WTC11 (cell line): ENCODE results near the gene MYBPHL. TPM values are rescaled to one million over a fixed set of nuclear protein-coding genes. Genes with fewer than 3 reads are reported as not detected.

Source experiments
- ATAC-seq: fragments of 200-7000 bp; cut with Tn5 transposase; 2 replicates; pipeline ENCODE4 v1.10.0; 2021; ENCODE audit warnings: mild to moderate bottlenecking, moderate library complexity
- CTCF ChIA-PET: fragments of 300-600 bp; sonication (Branson Sonifier 250); formaldehyde crosslinking; loops from one replicate; lab custom pipeline; 2021; ENCODE audit warnings: antibody characterized with exemption; lab: Charles Lee
- POLR2A ChIA-PET: fragments of 350-600 bp; sonication (Branson Sonifier 250); formaldehyde crosslinking; loops from one replicate; lab custom pipeline; 2021; ENCODE audit warnings: antibody characterized with exemption; lab: Charles Lee
- DNase-seq: peaks from one replicate; pipeline ENCODE4 v3.0.0; 2021; ENCODE audit warnings: low spot score
- H3K27ac Mint-ChIP-seq: 2 replicates; pipeline ENCODE4 v1.8.0; 2021; ENCODE audit warnings: mixed read lengths
- H3K27me3 Mint-ChIP-seq: 2 replicates; pipeline ENCODE4 v1.8.0; 2021; ENCODE audit warnings: low read depth, mild to moderate bottlenecking, moderate library complexity, mixed read lengths
- H3K36me3 Mint-ChIP-seq: 2 replicates; pipeline ENCODE4 v1.8.0; 2021; ENCODE audit warnings: mixed read lengths
- H3K4me1 Mint-ChIP-seq: 2 replicates; pipeline ENCODE4 v1.8.0; 2022; ENCODE audit warnings: mixed read lengths
- H3K4me3 Mint-ChIP-seq: 2 replicates; pipeline ENCODE4 v1.8.0; 2021; ENCODE audit warnings: mild to moderate bottlenecking, moderate library complexity, mixed read lengths
- H3K9me3 Mint-ChIP-seq: 2 replicates; pipeline ENCODE4 v1.8.0; 2021; ENCODE audit warnings: mixed read lengths
- CBFB ChIP-seq: sonication (generic); formaldehyde crosslinking; IDR thresholded peaks from 2 replicates; pipeline ENCODE4 v1.8.1; 2022; ENCODE audit warnings: mild to moderate bottlenecking, low read depth, missing genetic modification reagents
- FOXK1 ChIP-seq: sonication (generic); formaldehyde crosslinking; IDR thresholded peaks from 2 replicates; pipeline ENCODE4 v1.8.0; 2022; ENCODE audit warnings: mild to moderate bottlenecking, moderate library complexity, missing genetic modification reagents
- SMAD3 ChIP-seq: sonication (generic); formaldehyde crosslinking; IDR thresholded peaks from 2 replicates; pipeline ENCODE4 v1.8.0; 2022; ENCODE audit warnings: missing genetic modification reagents, mild to moderate bottlenecking, borderline replicate concordance
- SMAD4 ChIP-seq: sonication (generic); formaldehyde crosslinking; IDR thresholded peaks from 2 replicates; pipeline ENCODE4 v1.8.0; 2022; ENCODE audit warnings: mild to moderate bottlenecking, missing genetic modification reagents
- SOX15 ChIP-seq: fragments of 250-450 bp; sonication (Bioruptor Pico); IDR thresholded peaks from 2 replicates; pipeline ENCODE4 v1.9.0; 2021; ENCODE audit warnings: mild to moderate bottlenecking
- SP1 ChIP-seq: sonication (generic); formaldehyde crosslinking; conservative IDR thresholded peaks from 2 replicates; pipeline ENCODE4 v1.8.1; 2022; ENCODE audit warnings: missing genetic modification reagents
- ZNF121 ChIP-seq: sonication (generic); formaldehyde crosslinking; IDR thresholded peaks from 2 replicates; pipeline ENCODE4 v1.8.0; 2023; ENCODE audit warnings: missing genetic modification reagents
- ZNF232 ChIP-seq: sonication (generic); formaldehyde crosslinking; IDR thresholded peaks from 2 replicates; pipeline ENCODE4 v1.8.0; 2022; ENCODE audit warnings: mild to moderate bottlenecking, missing genetic modification reagents
- ZNF396 ChIP-seq: fragments of 250-450 bp; sonication (Bioruptor Pico); IDR thresholded peaks from 2 replicates; pipeline ENCODE4 v1.8.0; 2021; ENCODE audit warnings: mild to moderate bottlenecking, moderate library complexity, borderline replicate concordance
- ZNF423 ChIP-seq: fragments of 250-450 bp; sonication (Bioruptor Pico); IDR thresholded peaks from 2 replicates; pipeline ENCODE4 v2.1.2; 2022; ENCODE audit warnings: mild to moderate bottlenecking, moderate library complexity
- total RNA-seq: library from RNA; stranded (reverse); gene quantifications from 3 replicates; pipeline ENCODE4 v1.2.3, GENCODE V29; 2021
- TF ChIP-seq, protein P1 (sequence below): sonication (generic); formaldehyde crosslinking; IDR thresholded peaks from 2 replicates; pipeline ENCODE4 v1.8.0; 2022; ENCODE audit warnings: mild to moderate bottlenecking, missing genetic modification reagents
- TF ChIP-seq, protein P2 (sequence below): sonication (generic); formaldehyde crosslinking; IDR thresholded peaks from 2 replicates; pipeline ENCODE4 v1.8.0; 2023; ENCODE audit warnings: mild to moderate bottlenecking, missing genetic modification reagents
- TF ChIP-seq, protein P3 (sequence below): sonication (generic); formaldehyde crosslinking; IDR thresholded peaks from 2 replicates; pipeline ENCODE4 v1.8.0; 2023; ENCODE audit warnings: missing genetic modification reagents, mild to moderate bottlenecking, borderline replicate concordance
- TF ChIP-seq, protein P4 (sequence below): fragments of 200-600 bp; IDR thresholded peaks from 2 replicates; pipeline ENCODE4 v1.8.0; 2022; ENCODE audit warnings: antibody characterized with exemption
- TF ChIP-seq, protein P5 (sequence below): sonication (generic); formaldehyde crosslinking; IDR thresholded peaks from 2 replicates; pipeline ENCODE4 v1.8.1; 2022; ENCODE audit warnings: missing genetic modification reagents, borderline replicate concordance
- TF ChIP-seq, protein P6 (sequence below): sonication (generic); formaldehyde crosslinking; IDR thresholded peaks from 2 replicates; pipeline ENCODE4 v1.8.1; 2022; ENCODE audit warnings: low read depth, mild to moderate bottlenecking, moderate library complexity, missing genetic modification reagents, borderline replicate concordance
- TF ChIP-seq, protein P7 (sequence below): sonication (generic); formaldehyde crosslinking; conservative IDR thresholded peaks from 2 replicates; pipeline ENCODE4 v1.8.1; 2023; ENCODE audit warnings: mild to moderate bottlenecking, low read depth, missing genetic modification reagents, moderate library complexity

MYBPHL gene
- total RNA-seq, 1 experiment from 2014 or later, result 1.2 TPM

DNA sequence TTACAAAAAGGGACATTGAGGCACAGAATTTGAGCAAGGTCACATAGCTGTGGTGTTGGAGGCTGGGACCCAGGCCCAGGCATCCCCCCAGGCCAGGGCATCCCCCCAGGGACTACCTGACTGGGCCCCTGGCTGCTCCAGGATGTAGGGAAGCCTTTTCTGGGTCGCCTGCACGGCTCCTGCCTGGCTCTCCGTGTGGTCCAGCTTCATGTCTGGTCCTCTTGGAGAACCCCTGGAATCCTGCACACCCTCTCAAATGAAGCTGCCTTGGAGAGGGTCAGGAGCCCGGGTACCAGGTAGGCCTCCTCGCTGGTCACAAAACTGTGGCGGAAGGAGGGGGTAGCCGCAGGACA lies 58.4 kb downstream of the MYBPHL start (continued):
- TF ChIP-seq, protein P1, sequence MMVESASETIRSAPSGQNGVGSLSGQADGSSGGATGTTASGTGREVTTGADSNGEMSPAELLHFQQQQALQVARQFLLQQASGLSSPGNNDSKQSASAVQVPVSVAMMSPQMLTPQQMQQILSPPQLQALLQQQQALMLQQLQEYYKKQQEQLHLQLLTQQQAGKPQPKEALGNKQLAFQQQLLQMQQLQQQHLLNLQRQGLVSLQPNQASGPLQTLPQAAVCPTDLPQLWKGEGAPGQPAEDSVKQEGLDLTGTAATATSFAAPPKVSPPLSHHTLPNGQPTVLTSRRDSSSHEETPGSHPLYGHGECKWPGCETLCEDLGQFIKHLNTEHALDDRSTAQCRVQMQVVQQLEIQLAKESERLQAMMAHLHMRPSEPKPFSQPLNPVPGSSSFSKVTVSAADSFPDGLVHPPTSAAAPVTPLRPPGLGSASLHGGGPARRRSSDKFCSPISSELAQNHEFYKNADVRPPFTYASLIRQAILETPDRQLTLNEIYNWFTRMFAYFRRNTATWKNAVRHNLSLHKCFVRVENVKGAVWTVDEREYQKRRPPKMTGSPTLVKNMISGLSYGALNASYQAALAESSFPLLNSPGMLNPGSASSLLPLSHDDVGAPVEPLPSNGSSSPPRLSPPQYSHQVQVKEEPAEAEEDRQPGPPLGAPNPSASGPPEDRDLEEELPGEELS, result no peak
- no peak for TF ChIP-seq SMAD4 (CRISPR knock-in tag)
- TF ChIP-seq CBFB (CRISPR knock-in tag), result no peak
- TF ChIP-seq ZNF232 (CRISPR knock-in tag), result no peak
- TF ChIP-seq, protein P2, sequence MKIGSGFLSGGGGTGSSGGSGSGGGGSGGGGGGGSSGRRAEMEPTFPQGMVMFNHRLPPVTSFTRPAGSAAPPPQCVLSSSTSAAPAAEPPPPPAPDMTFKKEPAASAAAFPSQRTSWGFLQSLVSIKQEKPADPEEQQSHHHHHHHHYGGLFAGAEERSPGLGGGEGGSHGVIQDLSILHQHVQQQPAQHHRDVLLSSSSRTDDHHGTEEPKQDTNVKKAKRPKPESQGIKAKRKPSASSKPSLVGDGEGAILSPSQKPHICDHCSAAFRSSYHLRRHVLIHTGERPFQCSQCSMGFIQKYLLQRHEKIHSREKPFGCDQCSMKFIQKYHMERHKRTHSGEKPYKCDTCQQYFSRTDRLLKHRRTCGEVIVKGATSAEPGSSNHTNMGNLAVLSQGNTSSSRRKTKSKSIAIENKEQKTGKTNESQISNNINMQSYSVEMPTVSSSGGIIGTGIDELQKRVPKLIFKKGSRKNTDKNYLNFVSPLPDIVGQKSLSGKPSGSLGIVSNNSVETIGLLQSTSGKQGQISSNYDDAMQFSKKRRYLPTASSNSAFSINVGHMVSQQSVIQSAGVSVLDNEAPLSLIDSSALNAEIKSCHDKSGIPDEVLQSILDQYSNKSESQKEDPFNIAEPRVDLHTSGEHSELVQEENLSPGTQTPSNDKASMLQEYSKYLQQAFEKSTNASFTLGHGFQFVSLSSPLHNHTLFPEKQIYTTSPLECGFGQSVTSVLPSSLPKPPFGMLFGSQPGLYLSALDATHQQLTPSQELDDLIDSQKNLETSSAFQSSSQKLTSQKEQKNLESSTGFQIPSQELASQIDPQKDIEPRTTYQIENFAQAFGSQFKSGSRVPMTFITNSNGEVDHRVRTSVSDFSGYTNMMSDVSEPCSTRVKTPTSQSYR (CRISPR knock-in tag), result no peak
- TF ChIP-seq ZNF396 (CRISPR knock-in tag), result no peak
- TF ChIP-seq, all 79 proteins: peak for 0

DNA sequence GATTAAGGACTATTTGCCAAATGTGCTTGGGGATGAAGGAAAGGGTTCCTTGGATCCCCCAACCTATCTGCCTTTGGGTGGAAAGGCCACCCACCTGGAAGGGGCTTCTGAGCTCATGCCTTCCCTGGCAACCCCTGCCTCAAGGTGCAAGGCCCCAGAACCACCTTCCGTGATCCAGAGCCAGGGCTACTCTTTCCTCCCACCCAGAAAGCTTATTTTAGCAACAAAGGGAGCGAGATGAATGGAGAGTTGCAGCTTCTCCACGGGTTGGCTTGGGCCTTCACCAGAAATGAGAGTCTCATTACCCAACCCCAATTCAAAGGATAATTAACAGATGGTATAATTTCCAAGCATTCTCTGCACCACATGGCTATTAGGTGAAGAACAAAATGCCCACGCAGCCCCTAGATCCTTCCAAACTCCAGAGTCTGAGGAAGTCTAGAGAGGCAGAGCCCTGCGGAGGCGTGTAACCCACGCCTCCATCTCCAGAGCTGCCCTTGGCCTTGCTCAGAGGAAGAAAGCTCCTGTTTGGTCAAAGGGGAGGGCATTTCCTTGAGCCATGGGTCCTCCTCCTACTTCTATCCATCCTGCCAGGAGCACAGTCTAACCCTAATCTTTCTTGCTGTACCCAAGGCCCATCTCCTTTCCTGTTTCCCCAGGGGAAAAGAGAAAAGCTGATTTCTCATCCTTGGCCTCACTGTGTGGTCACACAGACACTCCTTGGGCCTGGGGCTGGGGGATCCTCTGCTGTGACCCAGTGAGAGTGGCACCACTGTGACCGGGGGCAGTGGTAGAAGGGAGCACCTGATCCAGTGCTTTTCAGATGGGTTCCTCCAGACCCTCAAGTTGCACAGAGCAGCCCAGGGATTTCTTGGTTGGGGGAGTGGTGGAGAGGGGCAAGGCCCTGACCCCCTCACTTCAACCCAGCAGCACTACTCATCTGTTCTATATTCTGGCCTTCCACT lies 59.1 kb downstream of the MYBPHL start:
- peaks cover 8% of the 10 kb centered on the region; the same call in 1 of the 2 replicates for H3K9me3 Mint-ChIP-seq
- no peak overlapping the region for H3K4me3 Mint-ChIP-seq
- DNase-seq, result no peak
- peaks cover 15% of the 10 kb centered on the region for H3K4me1 Mint-ChIP-seq
- H3K27ac Mint-ChIP-seq, result no peak overlapping the region
- no peak for ATAC-seq
- H3K27me3 Mint-ChIP-seq, result peaks cover 36% of the 10 kb centered on the region
- POLR2A ChIA-PET, result interaction anchor here (1.2 to 3.0 kb wide), 2 partner anchors 8 to 9 kb away, joined by 3 to 21 read pairs; no protein-coding TSS in a partner anchor
- H3K36me3 Mint-ChIP-seq, result peaks cover 17% of the 10 kb centered on the region
- CTCF ChIA-PET, result interaction anchor here (0.8 to 5.9 kb wide), 9 partner anchors 8 to 154 kb away, joined by 3 to 81 read pairs (median 3); no protein-coding TSS in a partner anchor
- TF ChIP-seq SP1 (CRISPR knock-in tag) (no peak), ZNF121 (CRISPR knock-in tag) (no peak), FOXK1 (CRISPR knock-in tag) (no peak), ZNF423 (CRISPR knock-in tag) (no peak), SOX15 (no peak), SMAD3 (no peak)
- TF ChIP-seq, protein P3, sequence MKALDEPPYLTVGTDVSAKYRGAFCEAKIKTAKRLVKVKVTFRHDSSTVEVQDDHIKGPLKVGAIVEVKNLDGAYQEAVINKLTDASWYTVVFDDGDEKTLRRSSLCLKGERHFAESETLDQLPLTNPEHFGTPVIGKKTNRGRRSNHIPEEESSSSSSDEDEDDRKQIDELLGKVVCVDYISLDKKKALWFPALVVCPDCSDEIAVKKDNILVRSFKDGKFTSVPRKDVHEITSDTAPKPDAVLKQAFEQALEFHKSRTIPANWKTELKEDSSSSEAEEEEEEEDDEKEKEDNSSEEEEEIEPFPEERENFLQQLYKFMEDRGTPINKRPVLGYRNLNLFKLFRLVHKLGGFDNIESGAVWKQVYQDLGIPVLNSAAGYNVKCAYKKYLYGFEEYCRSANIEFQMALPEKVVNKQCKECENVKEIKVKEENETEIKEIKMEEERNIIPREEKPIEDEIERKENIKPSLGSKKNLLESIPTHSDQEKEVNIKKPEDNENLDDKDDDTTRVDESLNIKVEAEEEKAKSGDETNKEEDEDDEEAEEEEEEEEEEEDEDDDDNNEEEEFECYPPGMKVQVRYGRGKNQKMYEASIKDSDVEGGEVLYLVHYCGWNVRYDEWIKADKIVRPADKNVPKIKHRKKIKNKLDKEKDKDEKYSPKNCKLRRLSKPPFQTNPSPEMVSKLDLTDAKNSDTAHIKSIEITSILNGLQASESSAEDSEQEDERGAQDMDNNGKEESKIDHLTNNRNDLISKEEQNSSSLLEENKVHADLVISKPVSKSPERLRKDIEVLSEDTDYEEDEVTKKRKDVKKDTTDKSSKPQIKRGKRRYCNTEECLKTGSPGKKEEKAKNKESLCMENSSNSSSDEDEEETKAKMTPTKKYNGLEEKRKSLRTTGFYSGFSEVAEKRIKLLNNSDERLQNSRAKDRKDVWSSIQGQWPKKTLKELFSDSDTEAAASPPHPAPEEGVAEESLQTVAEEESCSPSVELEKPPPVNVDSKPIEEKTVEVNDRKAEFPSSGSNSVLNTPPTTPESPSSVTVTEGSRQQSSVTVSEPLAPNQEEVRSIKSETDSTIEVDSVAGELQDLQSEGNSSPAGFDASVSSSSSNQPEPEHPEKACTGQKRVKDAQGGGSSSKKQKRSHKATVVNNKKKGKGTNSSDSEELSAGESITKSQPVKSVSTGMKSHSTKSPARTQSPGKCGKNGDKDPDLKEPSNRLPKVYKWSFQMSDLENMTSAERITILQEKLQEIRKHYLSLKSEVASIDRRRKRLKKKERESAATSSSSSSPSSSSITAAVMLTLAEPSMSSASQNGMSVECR, result no peak
- TF ChIP-seq, protein P4, sequence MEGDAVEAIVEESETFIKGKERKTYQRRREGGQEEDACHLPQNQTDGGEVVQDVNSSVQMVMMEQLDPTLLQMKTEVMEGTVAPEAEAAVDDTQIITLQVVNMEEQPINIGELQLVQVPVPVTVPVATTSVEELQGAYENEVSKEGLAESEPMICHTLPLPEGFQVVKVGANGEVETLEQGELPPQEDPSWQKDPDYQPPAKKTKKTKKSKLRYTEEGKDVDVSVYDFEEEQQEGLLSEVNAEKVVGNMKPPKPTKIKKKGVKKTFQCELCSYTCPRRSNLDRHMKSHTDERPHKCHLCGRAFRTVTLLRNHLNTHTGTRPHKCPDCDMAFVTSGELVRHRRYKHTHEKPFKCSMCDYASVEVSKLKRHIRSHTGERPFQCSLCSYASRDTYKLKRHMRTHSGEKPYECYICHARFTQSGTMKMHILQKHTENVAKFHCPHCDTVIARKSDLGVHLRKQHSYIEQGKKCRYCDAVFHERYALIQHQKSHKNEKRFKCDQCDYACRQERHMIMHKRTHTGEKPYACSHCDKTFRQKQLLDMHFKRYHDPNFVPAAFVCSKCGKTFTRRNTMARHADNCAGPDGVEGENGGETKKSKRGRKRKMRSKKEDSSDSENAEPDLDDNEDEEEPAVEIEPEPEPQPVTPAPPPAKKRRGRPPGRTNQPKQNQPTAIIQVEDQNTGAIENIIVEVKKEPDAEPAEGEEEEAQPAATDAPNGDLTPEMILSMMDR, result no peak
- TF ChIP-seq, protein P5, sequence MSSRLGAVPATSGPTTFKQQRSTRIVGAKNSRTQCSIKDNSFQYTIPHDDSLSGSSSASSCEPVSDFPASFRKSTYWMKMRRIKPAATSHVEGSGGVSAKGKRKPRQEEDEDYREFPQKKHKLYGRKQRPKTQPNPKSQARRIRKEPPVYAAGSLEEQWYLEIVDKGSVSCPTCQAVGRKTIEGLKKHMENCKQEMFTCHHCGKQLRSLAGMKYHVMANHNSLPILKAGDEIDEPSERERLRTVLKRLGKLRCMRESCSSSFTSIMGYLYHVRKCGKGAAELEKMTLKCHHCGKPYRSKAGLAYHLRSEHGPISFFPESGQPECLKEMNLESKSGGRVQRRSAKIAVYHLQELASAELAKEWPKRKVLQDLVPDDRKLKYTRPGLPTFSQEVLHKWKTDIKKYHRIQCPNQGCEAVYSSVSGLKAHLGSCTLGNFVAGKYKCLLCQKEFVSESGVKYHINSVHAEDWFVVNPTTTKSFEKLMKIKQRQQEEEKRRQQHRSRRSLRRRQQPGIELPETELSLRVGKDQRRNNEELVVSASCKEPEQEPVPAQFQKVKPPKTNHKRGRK (CRISPR knock-in tag), result no peak
- TF ChIP-seq, protein P6, sequence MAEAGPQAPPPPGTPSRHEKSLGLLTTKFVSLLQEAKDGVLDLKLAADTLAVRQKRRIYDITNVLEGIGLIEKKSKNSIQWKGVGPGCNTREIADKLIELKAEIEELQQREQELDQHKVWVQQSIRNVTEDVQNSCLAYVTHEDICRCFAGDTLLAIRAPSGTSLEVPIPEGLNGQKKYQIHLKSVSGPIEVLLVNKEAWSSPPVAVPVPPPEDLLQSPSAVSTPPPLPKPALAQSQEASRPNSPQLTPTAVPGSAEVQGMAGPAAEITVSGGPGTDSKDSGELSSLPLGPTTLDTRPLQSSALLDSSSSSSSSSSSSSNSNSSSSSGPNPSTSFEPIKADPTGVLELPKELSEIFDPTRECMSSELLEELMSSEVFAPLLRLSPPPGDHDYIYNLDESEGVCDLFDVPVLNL, result no peak
- TF ChIP-seq, protein P7, sequence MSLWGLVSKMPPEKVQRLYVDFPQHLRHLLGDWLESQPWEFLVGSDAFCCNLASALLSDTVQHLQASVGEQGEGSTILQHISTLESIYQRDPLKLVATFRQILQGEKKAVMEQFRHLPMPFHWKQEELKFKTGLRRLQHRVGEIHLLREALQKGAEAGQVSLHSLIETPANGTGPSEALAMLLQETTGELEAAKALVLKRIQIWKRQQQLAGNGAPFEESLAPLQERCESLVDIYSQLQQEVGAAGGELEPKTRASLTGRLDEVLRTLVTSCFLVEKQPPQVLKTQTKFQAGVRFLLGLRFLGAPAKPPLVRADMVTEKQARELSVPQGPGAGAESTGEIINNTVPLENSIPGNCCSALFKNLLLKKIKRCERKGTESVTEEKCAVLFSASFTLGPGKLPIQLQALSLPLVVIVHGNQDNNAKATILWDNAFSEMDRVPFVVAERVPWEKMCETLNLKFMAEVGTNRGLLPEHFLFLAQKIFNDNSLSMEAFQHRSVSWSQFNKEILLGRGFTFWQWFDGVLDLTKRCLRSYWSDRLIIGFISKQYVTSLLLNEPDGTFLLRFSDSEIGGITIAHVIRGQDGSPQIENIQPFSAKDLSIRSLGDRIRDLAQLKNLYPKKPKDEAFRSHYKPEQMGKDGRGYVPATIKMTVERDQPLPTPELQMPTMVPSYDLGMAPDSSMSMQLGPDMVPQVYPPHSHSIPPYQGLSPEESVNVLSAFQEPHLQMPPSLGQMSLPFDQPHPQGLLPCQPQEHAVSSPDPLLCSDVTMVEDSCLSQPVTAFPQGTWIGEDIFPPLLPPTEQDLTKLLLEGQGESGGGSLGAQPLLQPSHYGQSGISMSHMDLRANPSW, result no peak
